ENCODE results near the gene RAB36. TPM values are rescaled to one million over a fixed set of nuclear protein-coding genes. Genes with fewer than 3 reads are reported as not detected.

The RAB36 gene
- total RNA-seq, 1 experiment from 2014 or later: 1.4 TPM

DNA sequence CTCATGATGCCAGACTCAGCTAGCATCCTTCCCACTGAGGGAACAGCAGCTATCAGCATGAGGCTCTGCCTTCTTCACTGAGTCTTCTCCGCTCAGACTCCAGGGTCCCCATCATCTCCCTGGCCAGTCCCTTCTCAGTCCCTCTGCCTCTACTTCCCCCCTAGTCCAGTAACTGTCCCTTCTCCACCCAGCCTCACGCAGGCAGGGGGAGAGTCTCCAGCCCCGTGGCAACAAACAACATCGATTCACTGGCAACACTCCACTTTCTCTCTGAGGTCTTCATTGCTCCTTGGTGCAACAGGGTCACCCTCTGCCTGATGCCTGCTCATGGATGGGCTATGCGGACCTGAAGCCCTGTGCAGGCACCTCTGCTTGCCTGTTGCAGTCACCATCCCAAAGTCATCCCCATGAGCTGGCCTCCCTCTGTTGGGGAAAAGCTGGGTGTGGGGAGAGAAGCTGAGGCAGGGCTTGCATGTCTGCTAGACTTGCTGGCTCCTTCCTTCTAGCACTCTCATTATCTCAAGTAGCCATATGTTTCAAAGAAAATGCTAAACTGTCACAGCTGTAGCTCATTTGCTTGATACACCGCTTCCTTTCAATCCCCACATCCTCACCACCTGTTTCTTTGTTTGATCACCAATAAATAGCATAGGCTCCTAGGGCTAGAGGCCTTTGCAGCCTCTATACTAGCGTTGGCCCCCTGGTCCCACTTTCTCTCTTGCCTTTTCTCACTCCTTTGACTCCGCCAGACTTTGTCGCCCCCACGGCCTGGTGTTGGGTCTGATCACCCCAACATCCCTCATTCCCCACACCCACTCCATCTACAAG is 30.8 kb downstream of the RAB36 start:
- no peak overlapping the region for H4K91ac ChIP-seq (ENCODE audit: insufficient read length, low read depth, low read length)
- no peak overlapping the region for H2BK15ac ChIP-seq (ENCODE audit: low read depth, low read length)
- no peak overlapping the region for H3K18ac ChIP-seq (ENCODE audit: insufficient read length, low read depth, low read length)
- peaks cover 4% of the 10 kb centered on the region for H4K20me1 ChIP-seq (ENCODE audit: control insufficient read depth, insufficient read depth, insufficient read length)
- no peak overlapping the region for H4K8ac ChIP-seq (replicated peaks; ENCODE audit: insufficient read length, low read depth, low read length)
- Mint-ChIP-seq H3K36me3 (ENCODE audit: insufficient read depth in 1 of 3, low read depth in 3 of 3) (peaks cover 19 to 22% (median 20%) of the 10 kb centered on the region in 3 experiments), H3K4me3 (no peak overlapping the region), H3K27me3 (ENCODE audit: low read depth) (peaks cover 12% of the 10 kb centered on the region), H3K9me3 (peaks cover 19 to 23% of the 10 kb centered on the region in 2 experiments), H3K27ac (no peak overlapping the region), H3K4me1 (peaks cover 15 to 19% of the 10 kb centered on the region in 2 experiments)
- no peak overlapping the region for H3K23ac ChIP-seq (ENCODE audit: insufficient read length, low read depth, low read length)
- no peak overlapping the region for H2BK120ac ChIP-seq (ENCODE audit: low read depth, low read length, poor library complexity, severe bottlenecking)
- H4K5ac ChIP-seq (ENCODE audit: insufficient read length, low read depth, low read length): no peak overlapping the region
- H3K56ac ChIP-seq (ENCODE audit: insufficient read length, low read depth, low read length): no peak overlapping the region
- no peak overlapping the region for H2AK5ac ChIP-seq (ENCODE audit: insufficient read length, low read length)
- H3K4me1 ChIP-seq (ENCODE audit: insufficient read depth, low read length): no peaks in the 10 kb centered on the region
- no peak for DNase-seq
- no CpG with 5 or more reads among the region's 10 CpGs for WGBS (ENCODE audit: extremely low coverage, insufficient read length, low lambda C conversion rate)
- H3K4ac ChIP-seq (ENCODE audit: low read depth, low read length): no peak overlapping the region
- no peaks in the 10 kb centered on the region for H3K27me3 ChIP-seq (ENCODE audit: insufficient read depth, low read length)
- H3K4me2 ChIP-seq (ENCODE audit: insufficient read depth, insufficient read length, low read length): no peak overlapping the region
- H3T11ph ChIP-seq (ENCODE audit: low read length): no peak overlapping the region
- no peak overlapping the region for H2BK20ac ChIP-seq (ENCODE audit: low read depth, low read length, poor library complexity, severe bottlenecking)
- H2BK12ac ChIP-seq (ENCODE audit: insufficient read length, low read depth, low read length): no peak overlapping the region
- peaks cover 17% of the 10 kb centered on the region for H3K9me3 ChIP-seq (ENCODE audit: control insufficient read depth, low read depth, low read length)
- no peaks in the 10 kb centered on the region for H3K79me1 ChIP-seq (ENCODE audit: insufficient read depth, low read depth, low read length, poor library complexity, severe bottlenecking)
- H3K9ac ChIP-seq (ENCODE audit: extremely low read depth, insufficient read length, low read length): no peak overlapping the region
- TF ChIP-seq, protein P1, sequence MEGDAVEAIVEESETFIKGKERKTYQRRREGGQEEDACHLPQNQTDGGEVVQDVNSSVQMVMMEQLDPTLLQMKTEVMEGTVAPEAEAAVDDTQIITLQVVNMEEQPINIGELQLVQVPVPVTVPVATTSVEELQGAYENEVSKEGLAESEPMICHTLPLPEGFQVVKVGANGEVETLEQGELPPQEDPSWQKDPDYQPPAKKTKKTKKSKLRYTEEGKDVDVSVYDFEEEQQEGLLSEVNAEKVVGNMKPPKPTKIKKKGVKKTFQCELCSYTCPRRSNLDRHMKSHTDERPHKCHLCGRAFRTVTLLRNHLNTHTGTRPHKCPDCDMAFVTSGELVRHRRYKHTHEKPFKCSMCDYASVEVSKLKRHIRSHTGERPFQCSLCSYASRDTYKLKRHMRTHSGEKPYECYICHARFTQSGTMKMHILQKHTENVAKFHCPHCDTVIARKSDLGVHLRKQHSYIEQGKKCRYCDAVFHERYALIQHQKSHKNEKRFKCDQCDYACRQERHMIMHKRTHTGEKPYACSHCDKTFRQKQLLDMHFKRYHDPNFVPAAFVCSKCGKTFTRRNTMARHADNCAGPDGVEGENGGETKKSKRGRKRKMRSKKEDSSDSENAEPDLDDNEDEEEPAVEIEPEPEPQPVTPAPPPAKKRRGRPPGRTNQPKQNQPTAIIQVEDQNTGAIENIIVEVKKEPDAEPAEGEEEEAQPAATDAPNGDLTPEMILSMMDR (conservative IDR thresholded peaks at IDR 0.05): no peak
- H2BK5ac ChIP-seq (ENCODE audit: insufficient read length, low read length): no peak overlapping the region
- no peaks in the 10 kb centered on the region; the same call in 1 of the 2 replicates for H3K79me2 ChIP-seq (ENCODE audit: insufficient read depth, low read length)
- no peak overlapping the region for H3K27ac ChIP-seq (ENCODE audit: insufficient read length, low read depth, low read length)
- H3K23me2 ChIP-seq (ENCODE audit: insufficient read length, low read depth, low read length, poor library complexity, severe bottlenecking): no peaks in the 10 kb centered on the region
- no peak overlapping the region for H3K14ac ChIP-seq (ENCODE audit: insufficient read depth, low read length)
- no peak overlapping the region for H2AFZ ChIP-seq (ENCODE audit: low read length)
